ENCODE measurements around the gene PRSS27.
"Not testable (repeated sequence)": the region's sequence is repeated elsewhere in the genome, so short reads cannot be mapped to it uniquely, and the experiment has no call there.

GRCh38 chr16:2669587-2669986, 50.4 kb downstream of the PRSS27 start:
- not testable (repeated sequence) for TF ChIP-seq POLR2A, CTCF (IDR thresholded peaks at IDR 0.05)
